HEK293 (cell line): ENCODE measurements around the gene REX1BD.

ENCODE experiments used
- CTCF ChIA-PET: fragments of 350-600 bp; formaldehyde crosslinking; extraction: SDS; loops from one replicate; lab custom pipeline; 2021; ENCODE audit warnings: antibody characterized with exemption; lab: Yijun Ruan, JAX
- POLR2A ChIA-PET: fragments of 300-600 bp; formaldehyde crosslinking; extraction: SDS; loops from one replicate; lab custom pipeline; 2020; ENCODE audit warnings: antibody characterized with exemption, inconsistent platforms; lab: Yijun Ruan, JAX
- H3K27ac ChIP-seq: fragments of 200-500 bp; sonication (Bioruptor generic); 2 replicates; pipeline ENCODE4 v1.5.1; 2014; ENCODE audit warnings: low read depth, low read length, control low read depth, inconsistent platforms; ENCODE audit errors: extremely low read depth
- H3K36me3 ChIP-seq, 2 experiments: fragments of 200-500 bp in 1 of 2; sonication (Bioruptor generic) in 1 of 2; 1 replicate in 1 of 2; 2 replicates in 1 of 2; pipeline ENCODE4 v1.5.1; 2014 to 2017; ENCODE audit warnings: inconsistent platforms in 2 of 2, low read length in 2 of 2; ENCODE audit not compliant: control insufficient read depth in 2 of 2, insufficient read depth in 1 of 2
- H3K4me1 ChIP-seq: fragments of 200-500 bp; sonication (Bioruptor generic); 2 replicates; pipeline ENCODE4 v1.5.1; 2014; ENCODE audit warnings: mild to moderate bottlenecking, low read length, inconsistent platforms; ENCODE audit not compliant: control insufficient read depth, insufficient read depth
- H3K4me3 ChIP-seq: 2 replicates; pipeline ENCODE4 v1.5.1; 2011; ENCODE audit warnings: low read depth, mild to moderate bottlenecking, control low read depth, low read length, moderate library complexity
- H3K9me3 ChIP-seq: fragments of 200-500 bp; sonication (Bioruptor generic); 2 replicates; pipeline ENCODE4 v1.5.1; 2014; ENCODE audit warnings: low read depth, low read length, inconsistent platforms; ENCODE audit not compliant: control insufficient read depth, insufficient read depth
- HOXC10 ChIP-seq: sonication (generic); formaldehyde crosslinking; IDR thresholded peaks from 2 replicates; pipeline ENCODE4 v1.8.1; 2023; ENCODE audit warnings: mild to moderate bottlenecking, missing genetic modification reagents
- IKZF3 ChIP-seq: fragments of 450-650 bp; IDR thresholded peaks from 2 replicates; pipeline ENCODE4 v1.5.0; 2018; ENCODE audit warnings: missing biosample characterization, mild to moderate bottlenecking, missing genetic modification characterization, moderate library complexity
- MZF1 ChIP-seq: fragments of 450-650 bp; formaldehyde crosslinking; IDR thresholded peaks from 2 replicates; pipeline ENCODE4 v1.5.1; 2017; ENCODE audit warnings: missing biosample characterization, missing genetic modification characterization, borderline replicate concordance
- PBX3 ChIP-seq: sonication (generic); formaldehyde crosslinking; IDR thresholded peaks from 2 replicates; pipeline ENCODE4 v1.8.1; 2022; ENCODE audit warnings: mild to moderate bottlenecking, moderate library complexity, missing genetic modification reagents
- REPIN1 ChIP-seq: fragments of 450-650 bp; formaldehyde crosslinking; IDR thresholded peaks from 2 replicates; pipeline ENCODE4 v1.5.1; 2017; ENCODE audit warnings: missing biosample characterization, missing genetic modification characterization, low read depth
- SP3 ChIP-seq: fragments of 450-650 bp; formaldehyde crosslinking; IDR thresholded peaks from 2 replicates; pipeline ENCODE4 v1.5.1; 2016; ENCODE audit warnings: missing biosample characterization, missing genetic modification characterization
- TSHZ1 ChIP-seq: fragments of 450-650 bp; formaldehyde crosslinking; IDR thresholded peaks from 2 replicates; pipeline ENCODE4 v1.5.1; 2016; ENCODE audit warnings: missing biosample characterization, missing genetic modification characterization, borderline replicate concordance
- WT1 ChIP-seq: fragments of 450-650 bp; formaldehyde crosslinking; IDR thresholded peaks from 2 replicates; pipeline ENCODE4 v1.5.1; 2016; ENCODE audit warnings: missing biosample characterization, missing genetic modification characterization
- ZBTB21 ChIP-seq: fragments of 450-650 bp; formaldehyde crosslinking; IDR thresholded peaks from 2 replicates; pipeline ENCODE4 v1.5.1; 2017; ENCODE audit warnings: missing biosample characterization, missing genetic modification characterization
- ZBTB44 ChIP-seq: fragments of 450-650 bp; IDR thresholded peaks from 2 replicates; pipeline ENCODE4 v1.5.1; 2018; ENCODE audit warnings: missing biosample characterization, mild to moderate bottlenecking, missing genetic modification characterization
- ZBTB48 ChIP-seq: fragments of 450-650 bp; formaldehyde crosslinking; IDR thresholded peaks from 2 replicates; pipeline ENCODE4 v1.5.1; 2016; ENCODE audit warnings: missing biosample characterization, missing genetic modification characterization
- ZFHX2 ChIP-seq: fragments of 450-650 bp; formaldehyde crosslinking; conservative IDR thresholded peaks from 2 replicates; pipeline ENCODE4 v1.5.1; 2016; ENCODE audit warnings: missing biosample characterization, missing genetic modification characterization
- ZNF140 ChIP-seq: fragments of 450-650 bp; formaldehyde crosslinking; IDR thresholded peaks from 2 replicates; pipeline ENCODE4 v1.5.1; 2016; ENCODE audit warnings: missing biosample characterization, missing genetic modification characterization
- ZNF148 ChIP-seq: fragments of 450-650 bp; formaldehyde crosslinking; IDR thresholded peaks from 2 replicates; pipeline ENCODE4 v1.5.0; 2017; ENCODE audit warnings: missing biosample characterization, missing genetic modification characterization, borderline replicate concordance
- ZNF18 ChIP-seq: fragments of 450-650 bp; formaldehyde crosslinking; IDR thresholded peaks from 2 replicates; pipeline ENCODE4 v1.5.1; 2016; ENCODE audit warnings: missing biosample characterization, missing genetic modification characterization
- ZNF341 ChIP-seq: fragments of 450-650 bp; formaldehyde crosslinking; IDR thresholded peaks from 2 replicates; pipeline ENCODE4; 2016; ENCODE audit warnings: low read depth, missing biosample characterization, missing genetic modification characterization
- ZNF513 ChIP-seq: fragments of 450-650 bp; IDR thresholded peaks from 2 replicates; pipeline ENCODE4 v1.5.1; 2018; ENCODE audit warnings: missing biosample characterization, missing genetic modification characterization
- ZNF610 ChIP-seq: fragments of 450-650 bp; formaldehyde crosslinking; IDR thresholded peaks from 2 replicates; pipeline ENCODE4 v1.5.1; 2016; ENCODE audit warnings: missing biosample characterization, missing genetic modification characterization, borderline replicate concordance
- ZNF624 ChIP-seq: fragments of 450-650 bp; formaldehyde crosslinking; IDR thresholded peaks from 2 replicates; pipeline ENCODE4 v1.5.1; 2017; ENCODE audit warnings: missing biosample characterization, missing genetic modification characterization
- ZNF626 ChIP-seq: fragments of 450-650 bp; sonication (Bioruptor Pico); formaldehyde crosslinking; IDR thresholded peaks from 2 replicates; pipeline ENCODE4 v1.5.1; 2018; ENCODE audit warnings: missing biosample characterization, missing genetic modification characterization, inconsistent platforms
- ZNF658 ChIP-seq: fragments of 450-650 bp; formaldehyde crosslinking; IDR thresholded peaks from 2 replicates; pipeline ENCODE4; 2016; ENCODE audit warnings: missing biosample characterization, missing genetic modification characterization
- ZNF660 ChIP-seq: fragments of 450-650 bp; IDR thresholded peaks from 2 replicates; pipeline ENCODE4 v1.5.1; 2018; ENCODE audit warnings: missing biosample characterization, mild to moderate bottlenecking, missing genetic modification characterization
- ZNF677 ChIP-seq: fragments of 450-650 bp; IDR thresholded peaks from 2 replicates; pipeline ENCODE4 v1.5.0; 2018; ENCODE audit warnings: missing biosample characterization, mild to moderate bottlenecking, missing genetic modification characterization, moderate library complexity
- ZNF76 ChIP-seq: fragments of 450-650 bp; formaldehyde crosslinking; IDR thresholded peaks from 2 replicates; pipeline ENCODE4; 2016; ENCODE audit warnings: low read depth, missing biosample characterization, missing genetic modification characterization, borderline replicate concordance
- ZNF785 ChIP-seq: fragments of 450-650 bp; formaldehyde crosslinking; IDR thresholded peaks from 2 replicates; pipeline ENCODE4 v1.5.1; 2016; ENCODE audit warnings: missing biosample characterization, missing genetic modification characterization

Gene REX1BD

GRCh38 chr19:18629166-18630088 lies 40.8 kb downstream of the REX1BD start (continued):
- no peak for TF ChIP-seq TSHZ1
- no peak for TF ChIP-seq HOXC10
- TF ChIP-seq ZNF626, result no peak
- no peak for TF ChIP-seq ZNF785 (tag by site-specific recombination)
- TF ChIP-seq ZNF341 (tag by site-specific recombination), result peak; percentile 70
- TF ChIP-seq ZNF658 (tag by site-specific recombination), result no peak
- no peak for TF ChIP-seq ZNF677 (tag by site-specific recombination)
- no peak for TF ChIP-seq SP3 (tag by site-specific recombination)
- TF ChIP-seq IKZF3 (tag by site-specific recombination), result no peak
- TF ChIP-seq, all 188 proteins: peak for 4

- no peak overlapping the region for H3K4me3 ChIP-seq
- ChIA-PET CTCF (no interaction called here), POLR2A (no interaction called here)
- TF ChIP-seq ZFHX2 (tag by site-specific recombination) (no peak), REPIN1 (no peak), ZNF18 (tag by site-specific recombination) (no peak), ZNF624 (no peak), WT1 (tag by site-specific recombination) (no peak), ZNF140 (tag by site-specific recombination) (no peak), ZNF148 (tag by site-specific recombination) (no peak), MZF1 (tag by site-specific recombination) (no peak), ZNF76 (no peak), ZNF658 (tag by site-specific recombination) (no peak), ZNF513 (tag by site-specific recombination) (no peak), PBX3 (CRISPR knock-in tag) (no peak), ZBTB21 (tag by site-specific recombination) (no peak), ZBTB48 (tag by site-specific recombination) (no peak), ZNF660 (tag by site-specific recombination) (no peak), ZNF610 (no peak), ZBTB44 (no peak)
These were observed 44.7 kb downstream of the REX1BD start for GRCh38 chr19:18633321-18633720.

More at GRCh38 chr19:18633321-18633720, 44.7 kb downstream of the REX1BD start:
- Histone ChIP-seq H3K9me3 (no peaks in the 10 kb centered on the region), H3K27ac (no peak overlapping the region), H3K4me1 (peaks cover 8% of the 10 kb centered on the region; the same call in 1 of the 2 replicates), H3K36me3 (no peaks in the 10 kb centered on the region)
